DND-41 (cell line): ENCODE results near the gene SLC38A3.

Experiments
- ATAC-seq: fragments of 200-7000 bp; cut with Tn5 transposase; 3 replicates; pipeline ENCODE4 v1.9.1; 2021; ENCODE audit warnings: low read depth; ENCODE audit not compliant: insufficient read depth
- DNase-seq: peaks from one replicate; pipeline ENCODE4 v3.0.0-alpha.2; 2020
- H2AFZ ChIP-seq: 2 replicates; pipeline ENCODE4 v1.6.0; 2012; ENCODE audit warnings: low read depth, low read length
- H3K27ac ChIP-seq: 2 replicates; pipeline ENCODE4 v1.5.1; 2012; ENCODE audit warnings: low read length, inconsistent platforms
- H3K27me3 ChIP-seq: fragments of 200-600 bp; sonication (generic); 2 replicates; pipeline ENCODE4 v1.6.0; 2012; ENCODE audit warnings: low read length, mild to moderate bottlenecking, inconsistent platforms; ENCODE audit not compliant: insufficient read depth, poor library complexity
- H3K36me3 ChIP-seq: 2 replicates; pipeline ENCODE4 v1.5.1; 2012; ENCODE audit warnings: low read length, inconsistent platforms; ENCODE audit not compliant: insufficient read depth
- H3K4me1 ChIP-seq: 2 replicates; pipeline ENCODE4 v1.5.1; 2012; ENCODE audit warnings: mild to moderate bottlenecking, low read length; ENCODE audit not compliant: insufficient read depth
- H3K4me2 ChIP-seq: 2 replicates; pipeline ENCODE4 v1.6.0; 2012; ENCODE audit warnings: mild to moderate bottlenecking, moderate library complexity, low read length, inconsistent platforms; ENCODE audit not compliant: insufficient read depth
- H3K4me3 ChIP-seq, 2 experiments: fragments of 200-600 bp in 1 of 2; shearing (Covaris generic) in 1 of 2; 2 replicates each; pipeline ENCODE4 v1.5.1; 2012 to 2016; ENCODE audit warnings: inconsistent platforms in 2 of 2, low read length in 2 of 2, mild to moderate bottlenecking in 2 of 2, low read depth in 1 of 2, moderate library complexity in 1 of 2
- H3K79me2 ChIP-seq: 2 replicates; pipeline ENCODE4 v1.6.0; 2012; ENCODE audit warnings: low read length, inconsistent platforms; ENCODE audit not compliant: insufficient read depth
- H3K9ac ChIP-seq: 2 replicates; pipeline ENCODE4 v1.6.0; 2012; ENCODE audit warnings: low read depth, mild to moderate bottlenecking, inconsistent platforms, low read length, moderate library complexity
- H3K9me3 ChIP-seq: 2 replicates; pipeline ENCODE4 v1.5.1; 2012; ENCODE audit warnings: low read length, moderate library complexity, mild to moderate bottlenecking, inconsistent platforms; ENCODE audit not compliant: insufficient read depth, severe bottlenecking
- H4K20me1 ChIP-seq: 2 replicates; pipeline ENCODE4 v1.6.0; 2012; ENCODE audit warnings: low read length; ENCODE audit not compliant: insufficient read depth
- EZH2 ChIP-seq: IDR thresholded peaks from 3 replicates; pipeline ENCODE4 v1.6.1; 2012; ENCODE audit warnings: borderline replicate concordance, low read depth, mild to moderate bottlenecking, moderate library complexity, low read length, inconsistent platforms; ENCODE audit not compliant: severe bottlenecking
- TF ChIP-seq, protein P1 (sequence below): IDR thresholded peaks from 2 replicates; pipeline ENCODE4 v1.5.1; 2012; ENCODE audit warnings: borderline replicate concordance, low read length, moderate library complexity, mild to moderate bottlenecking; ENCODE audit not compliant: poor library complexity, severe bottlenecking; ENCODE audit errors: extremely low read depth

Gene SLC38A3

DNA sequence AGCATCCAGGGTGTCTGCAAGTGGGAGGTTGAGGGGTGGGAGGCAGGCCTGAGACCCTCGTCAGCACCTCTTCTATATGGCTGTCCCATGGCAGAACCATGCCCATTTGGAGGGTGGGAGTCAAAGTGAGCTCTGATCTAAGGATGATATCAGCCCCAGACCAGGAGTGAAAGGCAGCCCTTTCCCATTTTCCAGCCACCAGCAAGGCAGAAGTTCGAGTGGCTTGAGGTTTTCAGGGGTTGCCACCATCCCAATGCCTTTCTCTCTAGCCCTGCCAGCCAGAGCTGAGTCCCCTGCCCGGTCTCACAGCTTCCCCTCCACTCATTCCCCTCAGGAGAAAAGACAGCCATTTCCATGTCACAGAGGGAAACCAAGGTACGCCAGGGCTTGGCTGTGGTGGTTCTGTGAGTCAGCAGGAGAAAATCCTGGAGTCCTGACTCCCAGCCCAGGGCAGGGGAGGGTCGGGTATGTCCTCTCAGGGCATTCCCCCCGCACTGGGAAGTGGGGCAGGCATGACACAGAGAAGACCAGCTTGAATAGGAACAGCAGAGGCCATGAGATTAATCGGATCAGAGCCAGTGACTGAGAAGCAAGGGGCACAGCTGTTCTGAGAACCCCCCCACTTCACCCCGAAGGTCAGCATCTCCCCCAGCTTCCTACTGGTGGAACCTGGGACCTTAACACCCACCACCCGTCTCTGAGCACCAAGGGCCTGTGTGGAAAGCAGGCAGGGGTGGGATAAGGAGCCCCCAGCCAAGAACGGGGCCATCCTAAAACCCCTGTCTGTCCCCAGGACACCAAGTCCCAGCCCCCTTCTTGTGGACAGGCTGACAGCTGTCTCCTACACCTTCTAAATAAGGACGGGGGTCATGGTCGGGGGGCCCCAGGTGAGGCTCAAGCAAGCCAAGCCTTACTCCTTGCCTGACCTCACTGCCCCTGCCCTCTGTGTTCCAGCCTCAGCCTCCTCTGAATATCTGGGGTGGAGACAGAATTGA lies 965 bp upstream of the SLC38A3 start:
- Histone ChIP-seq H3K4me3 (no peak overlapping the region), H3K27me3 (peaks cover 40% of the 10 kb centered on the region), H3K27ac (no peak overlapping the region), H3K79me2 (no peaks in the 10 kb centered on the region), H3K4me1 (no peaks in the 10 kb centered on the region), H4K20me1 (peaks cover 9% of the 10 kb centered on the region; the same call in 1 of the 2 replicates), H3K9ac (no peak overlapping the region), H3K36me3 (no peaks in the 10 kb centered on the region), H2AFZ (no peak overlapping the region), H3K9me3 (no peaks in the 10 kb centered on the region), H3K4me2 (no peak overlapping the region)
- TF ChIP-seq EZH2, result peak; percentile 26
- TF ChIP-seq, protein P1, sequence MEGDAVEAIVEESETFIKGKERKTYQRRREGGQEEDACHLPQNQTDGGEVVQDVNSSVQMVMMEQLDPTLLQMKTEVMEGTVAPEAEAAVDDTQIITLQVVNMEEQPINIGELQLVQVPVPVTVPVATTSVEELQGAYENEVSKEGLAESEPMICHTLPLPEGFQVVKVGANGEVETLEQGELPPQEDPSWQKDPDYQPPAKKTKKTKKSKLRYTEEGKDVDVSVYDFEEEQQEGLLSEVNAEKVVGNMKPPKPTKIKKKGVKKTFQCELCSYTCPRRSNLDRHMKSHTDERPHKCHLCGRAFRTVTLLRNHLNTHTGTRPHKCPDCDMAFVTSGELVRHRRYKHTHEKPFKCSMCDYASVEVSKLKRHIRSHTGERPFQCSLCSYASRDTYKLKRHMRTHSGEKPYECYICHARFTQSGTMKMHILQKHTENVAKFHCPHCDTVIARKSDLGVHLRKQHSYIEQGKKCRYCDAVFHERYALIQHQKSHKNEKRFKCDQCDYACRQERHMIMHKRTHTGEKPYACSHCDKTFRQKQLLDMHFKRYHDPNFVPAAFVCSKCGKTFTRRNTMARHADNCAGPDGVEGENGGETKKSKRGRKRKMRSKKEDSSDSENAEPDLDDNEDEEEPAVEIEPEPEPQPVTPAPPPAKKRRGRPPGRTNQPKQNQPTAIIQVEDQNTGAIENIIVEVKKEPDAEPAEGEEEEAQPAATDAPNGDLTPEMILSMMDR, result no peak
- no peak for ATAC-seq
- no peak for DNase-seq

DNA sequence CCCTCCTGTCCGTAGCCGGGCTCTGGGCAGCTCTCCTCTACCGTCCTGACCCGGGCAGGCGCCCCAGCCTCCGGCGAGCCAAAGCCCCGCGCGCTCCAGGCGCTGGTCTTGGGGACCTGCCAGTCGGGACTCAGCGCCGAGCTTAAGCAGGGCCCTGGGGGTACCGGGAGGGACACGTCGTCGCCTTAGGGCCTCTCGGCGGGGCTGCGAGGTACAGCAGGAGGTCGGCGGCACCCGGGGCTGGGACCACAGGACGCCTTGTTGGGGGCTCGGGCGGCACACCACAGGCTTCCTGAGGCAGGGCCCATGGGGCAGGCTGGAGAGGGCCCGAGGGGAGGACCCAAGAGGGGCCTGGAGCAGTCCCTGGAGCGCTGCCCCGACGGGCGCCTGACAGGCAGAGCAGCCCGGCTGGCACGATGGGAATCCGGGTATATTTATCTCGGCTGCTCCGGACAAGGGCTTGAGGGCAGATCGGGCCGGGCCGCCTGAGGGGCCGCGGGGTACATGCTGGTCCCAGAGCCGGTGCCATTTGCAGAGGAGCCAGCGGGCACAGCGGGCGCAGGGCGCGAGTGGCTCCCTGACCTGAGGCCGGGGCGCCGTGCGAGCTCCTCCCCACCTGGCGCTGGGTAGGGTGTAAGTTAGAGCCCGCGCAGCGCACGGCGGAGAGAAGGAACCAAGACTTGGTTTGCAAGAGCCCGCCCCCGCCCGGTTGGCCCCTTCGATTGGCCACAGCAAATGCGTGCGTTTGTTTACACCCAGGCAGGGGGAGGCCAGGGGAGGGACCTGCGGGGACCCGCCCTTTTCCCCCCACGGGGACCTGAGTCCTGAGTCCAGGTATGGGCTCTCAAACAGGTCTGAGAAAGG lies 574 bp downstream of the SLC38A3 start:
- peaks cover 9% of the 10 kb centered on the region; the same call in 1 of the 2 replicates for H4K20me1 ChIP-seq
- no peak overlapping the region for H2AFZ ChIP-seq
- no peak overlapping the region for H3K4me2 ChIP-seq
- H3K27ac ChIP-seq, result no peak overlapping the region
- DNase-seq, result no peak
- peaks cover 40% of the 10 kb centered on the region for H3K27me3 ChIP-seq
- H3K36me3 ChIP-seq, result no peaks in the 10 kb centered on the region
- no peak for ATAC-seq
- no peak overlapping the region for H3K9ac ChIP-seq
- no peak for TF ChIP-seq EZH2
- TF ChIP-seq, protein P1, result no peak
- H3K9me3 ChIP-seq, result no peaks in the 10 kb centered on the region
- no peaks in the 10 kb centered on the region for H3K79me2 ChIP-seq
- H3K4me1 ChIP-seq, result no peaks in the 10 kb centered on the region
- no peak overlapping the region for H3K4me3 ChIP-seq

DNA sequence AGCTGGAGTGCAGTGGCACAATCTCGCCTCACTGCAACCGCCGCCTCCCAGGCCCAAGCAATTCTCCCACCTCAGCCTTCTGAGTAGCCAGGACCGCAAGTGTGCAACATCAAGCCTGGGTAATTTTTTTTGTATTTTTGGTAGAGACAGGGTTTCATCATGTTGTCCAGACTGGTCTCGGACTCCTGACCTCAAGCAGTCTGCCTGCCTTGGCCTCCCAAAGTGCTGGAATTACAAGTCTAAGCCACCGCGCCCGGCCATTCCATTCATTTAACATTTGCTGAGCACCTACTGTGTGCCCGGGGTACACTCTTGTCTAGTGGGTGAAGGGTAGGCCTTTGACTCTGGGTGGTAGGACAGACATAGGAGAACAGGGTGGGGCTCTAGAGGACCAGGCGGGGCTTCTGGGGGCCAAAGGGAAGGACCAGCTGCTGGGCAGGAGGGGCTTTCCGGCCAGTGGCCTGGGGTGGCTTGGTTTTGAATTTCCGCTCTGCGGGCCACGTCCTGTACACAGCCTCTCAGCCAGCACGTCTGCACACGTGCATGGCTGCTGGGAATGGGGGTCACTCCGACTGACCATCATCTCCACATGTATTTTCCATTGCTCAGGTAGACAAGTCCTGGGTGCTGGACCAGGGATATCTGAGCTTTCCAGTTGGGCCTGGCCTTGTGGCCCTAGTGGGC lies 2.4 kb downstream of the SLC38A3 start:
- H3K4me2 ChIP-seq, result no peak overlapping the region
- no peak overlapping the region for H3K9ac ChIP-seq
- no peak overlapping the region for H3K27ac ChIP-seq
- no peak overlapping the region for H3K4me3 ChIP-seq
- H3K9me3 ChIP-seq, result no peaks in the 10 kb centered on the region
- no peaks in the 10 kb centered on the region for H3K4me1 ChIP-seq
- ATAC-seq (no peak), DNase-seq (no peak)
- no peaks in the 10 kb centered on the region for H3K79me2 ChIP-seq
- H3K36me3 ChIP-seq, result no peaks in the 10 kb centered on the region
- H4K20me1 ChIP-seq, result peaks cover 9% of the 10 kb centered on the region; the same call in 1 of the 2 replicates
- H3K27me3 ChIP-seq, result peaks cover 26% of the 10 kb centered on the region
- TF ChIP-seq EZH2, result no peak
- TF ChIP-seq, protein P1, result no peak
- H2AFZ ChIP-seq, result no peak overlapping the region
